ENCODE results near the gene ENTPD7. TPM values are rescaled to one million over a fixed set of nuclear protein-coding genes. Genes with fewer than 3 reads are reported as not detected.
A peak's percentile ranks its signal among the peaks of the same experiment; 100 is the strongest.

ENTPD7 gene
- total and polyA plus RNA-seq, 2 donors (not counting 1 experiment from before 2014, with no cell fraction given): 0.75 to 6.2 TPM

GRCh38 chr10:99619851-99620710 is 39.2 kb upstream of the ENTPD7 start, which contains the start of gene SLC25A28:
Gene SLC25A28 (minus strand): TSS chr10:99620439. CDS start chr10:99620335, 104 bp downstream.
- H3K9ac ChIP-seq (ENCODE audit: low read length): peak within 1 kb of the TSS; percentile 95
- ChIA-PET CTCF (interaction anchor here (0.6 to 15.3 kb wide), 6 partner anchors 8 to 184 kb away, joined by 3 to 353 read pairs (median 6); no protein-coding TSS in a partner anchor), POLR2A (interaction anchor here (0.8 to 2.3 kb wide), 6 partner anchors 39 to 189 kb away, joined by 3 to 12 read pairs (median 4); partner anchors contain the start of genes COX15, CUTC, ENTPD7 and GOT1)
- ATAC-seq (ENCODE audit: low read depth): peak; percentile 76
- H3K4me2 ChIP-seq (replicated peaks; ENCODE audit: low read depth, low read length, poor library complexity, severe bottlenecking): peak within 1 kb of the TSS; percentile 94
- intact Hi-C loops (cut with micrococcal nuclease): loop anchor here (1.0 to 10.0 kb wide), 10 partner anchors 8 to 1883 kb away; partner anchors contain the start of genes COX15, CUTC, DNMBP and ENTPD7
- H3K4me1 ChIP-seq (ENCODE audit: control insufficient read depth in 2 of 2, insufficient read depth in 2 of 2, low read length in 2 of 2): peaks cover 30 to 35% of the 10 kb centered on the region in 2 donors
- H3K9me3 ChIP-seq (ENCODE audit: control extremely low read depth in 1 of 3, control insufficient read depth in 2 of 3, insufficient read depth in 1 of 3, low read length in 2 of 3): no peaks in the 10 kb centered on the region
- H3K27ac ChIP-seq (ENCODE audit: low read length in 2 of 2): peak within 1 kb of the TSS; percentile 95 to 96
- peaks cover 0 to 4% of the 10 kb centered on the region in 2 experiments for H3K36me3 ChIP-seq (replicated peaks in 1 of 2; ENCODE audit: control extremely low read depth in 1 of 2, control insufficient read depth in 1 of 2, extremely low read depth in 1 of 2, insufficient read depth in 2 of 2, low read length in 1 of 2)
- Mint-ChIP-seq H3K4me3 (peak within 1 kb of the TSS; percentile 82), H3K4me1 (peaks cover 52% of the 10 kb centered on the region), H3K27me3 (no peaks in the 10 kb centered on the region), H3K9me3 (ENCODE audit: insufficient read depth) (no peaks in the 10 kb centered on the region), H3K27ac (peak within 1 kb of the TSS; percentile 90)
- peak within 1 kb of the TSS; percentile 75 to 96 (median 87) for H3K4me3 ChIP-seq (ENCODE audit: control extremely low read depth in 1 of 5, extremely low read depth in 1 of 5, insufficient read depth in 1 of 5, low read depth in 2 of 5, low read length in 4 of 5)
- DNase-seq: peak; percentile 98
- H4K20me1 ChIP-seq (ENCODE audit: control insufficient read depth, insufficient read depth, low read length, poor library complexity, severe bottlenecking): peaks cover 10% of the 10 kb centered on the region
- H3K27me3 ChIP-seq (replicated peaks in 1 of 4; ENCODE audit: control extremely low read depth in 1 of 4, control insufficient read depth in 3 of 4, insufficient read depth in 4 of 4, low read length in 3 of 4): no peaks in the 10 kb centered on the region
- 1% methylated on average over 69 of the region's 75 CpGs for WGBS (ENCODE audit: insufficient coverage)
- TF ChIP-seq EZH2 (IDR thresholded peaks at IDR 0.05; ENCODE audit: borderline replicate concordance, insufficient read depth, low read depth, low read length, poor library complexity, severe bottlenecking) (no peak), CTCF (IDR thresholded peaks at IDR 0.05) (no peak)
- peak within 1 kb of the TSS; percentile 89 for H2AFZ ChIP-seq (ENCODE audit: insufficient read depth, low read depth, low read length, poor library complexity, severe bottlenecking)
- H3K79me2 ChIP-seq (ENCODE audit: control insufficient read depth, insufficient read depth, low read length): peaks cover 40% of the 10 kb centered on the region

Data from B cell (primary cell).